BLaER1 treated with 17β-estradiol and CSF1 and Interleukin-3, amounts not matched to agents 10 nM and 100 nM (cell line): ENCODE data around the gene TIGD6.
"Not testable (repeated sequence)": the region's sequence is repeated elsewhere in the genome, so short reads cannot be mapped to it uniquely, and the experiment has no call there.

Experiments
- H3K27ac ChIP-seq, 11 experiments: shearing (Covaris generic); formaldehyde crosslinking; 2 replicates each; pipeline ENCODE4 v1.8.1; 2022
- H3K27me3 ChIP-seq, 11 experiments: shearing (Covaris generic); formaldehyde crosslinking; 2 replicates each; pipeline ENCODE4 v1.8.1; 2022
- H3K36me3 ChIP-seq, 11 experiments: shearing (Covaris generic); formaldehyde crosslinking; 2 replicates each; pipeline ENCODE4 v1.8.1; 2022
- H3K4me1 ChIP-seq, 10 experiments: shearing (Covaris generic); formaldehyde crosslinking; 2 replicates each; pipeline ENCODE4 v1.8.1; 2022
- H3K4me2 ChIP-seq, 11 experiments: shearing (Covaris generic); formaldehyde crosslinking; 2 replicates each; pipeline ENCODE4 v1.8.1; 2022
- H3K4me3 ChIP-seq, 10 experiments: shearing (Covaris generic); formaldehyde crosslinking; 2 replicates each; pipeline ENCODE4 v1.8.1; 2022
- H3K9ac ChIP-seq, 11 experiments: shearing (Covaris generic); formaldehyde crosslinking; 2 replicates each; pipeline ENCODE4 v1.8.1; 2022
- H3K9me3 ChIP-seq, 11 experiments: shearing (Covaris generic); formaldehyde crosslinking; replicated peaks in 1 of 11; 2 replicates each; pipeline ENCODE4 v1.8.1; 2022
- H4K20me1 ChIP-seq, 11 experiments: shearing (Covaris generic); formaldehyde crosslinking; 2 replicates each; pipeline ENCODE4 v1.8.1; 2022
- Cebpa-rat ChIP-seq, 11 experiments: shearing (Covaris generic); IDR thresholded peaks; 2 replicates each; pipeline ENCODE4 v1.8.1; 2022

Gene TIGD6

DNA sequence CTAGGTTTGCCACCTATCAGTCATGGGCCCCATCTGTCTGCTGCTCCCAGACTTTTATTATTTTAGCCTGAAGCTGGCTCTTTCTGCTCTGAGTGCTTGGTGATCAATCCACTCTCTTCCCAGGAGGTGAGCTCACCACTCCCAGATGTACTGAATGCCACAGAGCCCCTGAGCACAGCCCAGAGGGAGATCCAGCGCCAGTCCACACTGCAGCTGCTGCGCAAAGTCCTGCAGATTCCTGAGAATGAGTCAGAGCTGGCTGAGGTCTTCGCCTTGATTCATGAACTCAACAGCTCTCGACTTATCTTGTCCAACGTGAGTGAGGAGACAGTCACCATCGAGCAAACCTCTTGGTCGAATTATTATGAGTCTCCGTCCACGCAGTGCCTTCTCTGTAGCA is 36.1 kb upstream of the TIGD6 start:
- Histone ChIP-seq H4K20me1 (peaks cover 0 to 54% (median 9%) of the 10 kb centered on the region in 11 experiments; a peak in 12 of 22 replicates), H3K27me3 (no peaks in the 10 kb centered on the region), H3K4me3 (no peak overlapping the region), H3K27ac (no peak overlapping the region), H3K9ac (no peak overlapping the region), H3K4me1 (peaks cover 19 to 35% (median 27%) of the 10 kb centered on the region in 10 experiments), H3K4me2 (no peak overlapping the region), H3K9me3 (no peaks in the 10 kb centered on the region), H3K36me3 (peaks cover 97 to 100% (median 99%) of the 10 kb centered on the region in 11 experiments)
- no peak for TF ChIP-seq Cebpa-rat (IDR thresholded peaks at IDR 0.05)

DNA sequence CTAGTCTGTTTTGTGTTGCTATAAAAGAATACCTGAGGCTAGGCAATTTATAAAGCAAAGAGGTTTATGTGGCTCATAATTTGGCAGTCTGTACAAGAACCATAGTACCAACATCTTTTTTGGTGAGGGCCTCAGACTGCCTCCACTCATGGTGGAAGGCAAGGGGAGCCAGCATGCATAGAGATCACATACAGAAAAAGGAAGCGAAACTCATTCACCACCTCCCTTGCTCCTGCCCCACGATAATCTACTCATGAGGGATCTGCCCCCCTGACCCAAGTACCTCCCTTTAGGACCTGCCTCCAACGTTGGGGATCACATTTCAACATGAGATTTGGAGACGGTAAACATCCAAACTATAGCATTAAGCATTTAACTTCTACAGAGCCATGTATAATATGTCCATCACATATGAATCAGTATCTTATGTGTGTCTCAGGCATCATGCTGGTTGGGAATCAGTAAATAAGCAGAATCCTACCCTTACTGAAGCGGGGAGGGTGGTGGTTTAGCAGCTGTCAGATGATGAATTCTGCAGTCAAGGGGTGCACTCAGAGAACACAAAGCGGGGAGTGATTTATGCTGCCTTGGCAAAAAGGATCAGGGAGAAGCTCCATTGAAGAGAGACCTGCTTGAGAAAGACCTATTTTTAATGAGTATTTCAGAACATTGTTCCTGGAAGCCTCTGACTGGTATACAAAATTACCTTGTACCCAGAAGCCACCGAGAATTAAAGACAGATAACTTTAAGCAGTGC is 34.9 kb upstream of the TIGD6 start:
- H3K36me3 ChIP-seq, result peaks cover 97 to 100% (median 99%) of the 10 kb centered on the region in 11 experiments
- no peak overlapping the region for H3K4me3 ChIP-seq
- H3K9ac ChIP-seq, result no peak overlapping the region
- H3K27me3 ChIP-seq, result no peaks in the 10 kb centered on the region
- no peaks in the 10 kb centered on the region for H3K9me3 ChIP-seq
- peak overlapping the region; percentile 4 to 51 (median 34); a peak in 16 of 22 replicates for H3K4me2 ChIP-seq
- no peak overlapping the region for H3K27ac ChIP-seq
- peaks cover 0 to 50% (median 9%) of the 10 kb centered on the region in 11 experiments; a peak in 12 of 22 replicates for H4K20me1 ChIP-seq
- peaks cover 18 to 30% (median 27%) of the 10 kb centered on the region in 10 experiments for H3K4me1 ChIP-seq
- TF ChIP-seq Cebpa-rat (IDR thresholded peaks at IDR 0.05), result no peak

DNA sequence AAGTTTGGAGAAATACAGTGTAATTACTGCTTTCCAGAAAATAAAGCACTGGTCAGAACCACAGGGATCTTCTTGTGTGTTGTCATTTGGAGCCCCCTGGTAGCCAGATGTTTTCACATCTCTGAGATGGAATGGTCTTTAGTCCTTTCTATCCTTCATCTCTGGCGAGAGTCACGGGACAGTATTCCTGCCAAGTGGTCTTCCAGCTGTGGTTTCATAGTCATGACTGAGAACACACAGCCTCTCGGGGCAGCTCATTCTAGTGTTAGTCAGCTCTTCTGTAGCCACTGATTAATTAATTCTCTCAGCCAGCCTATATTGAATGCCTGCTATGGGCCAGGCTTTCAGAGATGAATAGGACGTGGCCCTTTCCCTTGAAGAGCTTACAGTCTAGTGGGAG is 34.2 kb upstream of the TIGD6 start:
- Histone ChIP-seq H3K4me2 (peak overlapping the region; percentile 4 to 51 (median 34); a peak in 16 of 22 replicates), H3K4me1 (peaks cover 18 to 30% (median 27%) of the 10 kb centered on the region in 10 experiments), H3K27me3 (no peaks in the 10 kb centered on the region), H4K20me1 (peaks cover 0 to 46% (median 9%) of the 10 kb centered on the region in 11 experiments; a peak in 12 of 22 replicates), H3K9me3 (no peaks in the 10 kb centered on the region), H3K4me3 (no peak overlapping the region), H3K36me3 (peaks cover 97 to 100% (median 99%) of the 10 kb centered on the region in 11 experiments), H3K9ac (no peak overlapping the region), H3K27ac (no peak overlapping the region)
- no peak for TF ChIP-seq Cebpa-rat (IDR thresholded peaks at IDR 0.05)

DNA sequence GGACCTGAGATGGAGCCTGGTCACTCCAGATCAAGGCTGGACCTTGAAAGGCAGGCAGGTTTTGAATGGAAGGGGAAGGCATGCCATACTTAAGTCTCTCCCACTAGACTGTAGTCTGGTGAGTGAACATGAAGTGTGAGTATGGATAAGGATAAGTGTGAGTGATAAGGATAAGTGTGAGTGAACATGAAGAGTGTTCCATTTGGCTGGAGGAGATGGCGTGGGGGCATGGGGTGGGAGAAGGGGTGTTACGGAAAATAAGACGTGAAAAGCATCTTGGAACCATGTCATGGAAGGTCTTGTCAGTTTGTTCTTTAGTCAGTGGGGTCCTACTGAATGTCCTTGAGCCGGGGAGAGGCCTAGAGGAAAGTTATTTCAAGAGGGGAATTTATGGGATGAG is 32.9 kb upstream of the TIGD6 start:
- Histone ChIP-seq H3K36me3 (peaks cover 99 to 100% (median 99%) of the 10 kb centered on the region in 11 experiments), H3K4me2 (0 out of 22 replicates have a peak overlapping the region, but pooled peaks of 1 of the 11 experiments have one; percentile 16), H3K4me3 (no peak overlapping the region), H3K27me3 (no peaks in the 10 kb centered on the region), H3K27ac (no peak overlapping the region), H3K4me1 (peaks cover 18 to 29% (median 21%) of the 10 kb centered on the region in 10 experiments), H3K9ac (no peak overlapping the region), H4K20me1 (peaks cover 0 to 49% (median 9%) of the 10 kb centered on the region in 11 experiments; a peak in 12 of 22 replicates), H3K9me3 (no peaks in the 10 kb centered on the region)
- TF ChIP-seq Cebpa-rat (IDR thresholded peaks at IDR 0.05), result no peak

DNA sequence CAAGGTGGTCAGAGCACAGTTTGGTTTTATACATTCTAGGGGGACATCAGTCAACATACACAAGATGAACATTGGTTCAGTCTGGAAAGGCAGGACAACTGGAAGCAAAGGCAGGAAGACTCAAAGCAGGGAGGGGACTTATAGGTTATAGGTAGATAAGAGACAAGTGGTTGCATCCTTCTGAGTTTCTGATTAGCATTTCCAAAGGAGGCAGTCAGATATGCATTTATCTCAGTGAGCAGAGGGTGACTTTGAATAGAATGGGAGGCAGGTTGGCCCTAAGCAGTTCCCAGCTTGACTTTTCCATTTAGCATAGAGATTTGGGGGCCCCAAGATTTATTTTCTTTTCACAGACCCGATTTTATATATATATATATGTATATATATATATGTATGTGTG is 27.6 kb upstream of the TIGD6 start:
- not testable (repeated sequence) for H3K4me2 ChIP-seq, H3K9me3 ChIP-seq, H3K4me3 ChIP-seq, H3K9ac ChIP-seq, H3K27me3 ChIP-seq, H3K27ac ChIP-seq
- Histone ChIP-seq H3K4me1 (peaks cover 14 to 28% (median 20%) of the 10 kb centered on the region in 10 experiments), H3K36me3 (peaks cover 97 to 100% (median 98%) of the 10 kb centered on the region in 11 experiments), H4K20me1 (peaks cover 0 to 36% (median 7%) of the 10 kb centered on the region in 11 experiments; a peak in 10 of 22 replicates)

DNA sequence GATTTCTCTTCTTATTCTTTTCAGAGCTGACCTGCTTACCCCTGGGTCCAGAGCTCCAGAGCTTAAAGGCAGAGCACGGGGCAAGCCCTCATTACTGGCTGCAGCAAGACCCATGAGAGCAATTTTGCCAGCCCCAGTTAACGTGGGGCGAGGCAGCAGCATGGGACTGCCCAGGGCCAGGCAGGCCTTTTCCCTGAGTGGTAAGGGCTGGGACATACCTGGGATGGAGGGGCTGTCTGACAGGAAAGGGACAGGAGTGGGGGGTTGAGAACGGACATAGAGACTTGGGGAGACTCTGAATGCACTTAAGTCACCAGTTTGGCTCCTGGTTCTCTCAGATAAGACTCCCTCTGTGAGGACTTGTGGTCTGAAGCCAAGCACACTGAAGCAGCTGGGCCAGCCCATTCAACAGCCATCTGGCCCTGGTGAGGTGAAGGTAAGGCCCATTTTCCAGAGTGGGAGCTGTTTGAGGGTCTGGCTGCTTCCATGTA is 26.3 kb upstream of the TIGD6 start:
- peaks cover 93 to 100% (median 98%) of the 10 kb centered on the region in 11 experiments for H3K36me3 ChIP-seq

DNA sequence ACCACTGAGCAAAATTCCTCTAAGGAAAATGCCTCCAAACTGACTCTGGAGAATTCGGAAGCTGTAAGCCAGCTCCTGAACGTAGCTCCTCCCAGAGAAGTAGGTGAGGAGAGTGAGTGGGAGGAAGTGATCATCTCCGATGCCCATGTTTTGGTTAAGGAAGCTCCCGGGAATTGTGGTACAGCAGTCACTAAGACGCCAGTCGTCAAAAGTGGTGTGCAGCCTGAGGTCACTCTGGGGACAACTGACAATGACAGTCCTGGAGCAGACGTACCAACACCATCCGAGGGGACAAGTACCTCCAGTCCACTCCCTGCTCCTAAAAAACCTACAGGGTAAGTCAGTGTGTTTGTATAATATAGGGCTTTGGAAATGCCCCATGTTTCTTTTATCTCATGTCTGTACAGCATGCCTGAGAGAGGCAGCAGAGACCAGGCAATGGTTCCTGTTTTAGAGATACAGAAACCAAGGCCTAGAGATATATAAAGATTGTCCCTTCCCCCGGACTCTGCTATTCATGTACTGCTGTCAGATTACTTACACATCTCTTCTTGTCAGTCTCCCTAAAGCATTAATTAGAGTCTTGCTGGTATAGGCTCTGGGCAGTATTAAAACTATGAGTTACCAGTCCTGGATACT is 24.0 kb upstream of the TIGD6 start:
- peaks cover 29 to 54% (median 44%) of the 10 kb centered on the region in 10 experiments for H3K4me1 ChIP-seq

More for the DNA sequence above, 26.3 kb upstream of the TIGD6 start:
- H3K4me3 ChIP-seq, result no peak overlapping the region
- no peak for TF ChIP-seq Cebpa-rat (IDR thresholded peaks at IDR 0.05)
- H3K9me3 ChIP-seq, result no peaks in the 10 kb centered on the region
- peaks cover 27 to 35% (median 34%) of the 10 kb centered on the region in 10 experiments for H3K4me1 ChIP-seq
- peaks cover 0 to 46% (median 9%) of the 10 kb centered on the region in 11 experiments; a peak in 12 of 22 replicates for H4K20me1 ChIP-seq
- H3K27ac ChIP-seq, result no peak overlapping the region
- H3K27me3 ChIP-seq, result no peaks in the 10 kb centered on the region
- H3K4me2 ChIP-seq, result no peak overlapping the region
- H3K9ac ChIP-seq, result peak overlapping the region in 3 of 11 experiments; percentile 2 to 45 (median 7); a peak in 2 of 22 replicates

DNA sequence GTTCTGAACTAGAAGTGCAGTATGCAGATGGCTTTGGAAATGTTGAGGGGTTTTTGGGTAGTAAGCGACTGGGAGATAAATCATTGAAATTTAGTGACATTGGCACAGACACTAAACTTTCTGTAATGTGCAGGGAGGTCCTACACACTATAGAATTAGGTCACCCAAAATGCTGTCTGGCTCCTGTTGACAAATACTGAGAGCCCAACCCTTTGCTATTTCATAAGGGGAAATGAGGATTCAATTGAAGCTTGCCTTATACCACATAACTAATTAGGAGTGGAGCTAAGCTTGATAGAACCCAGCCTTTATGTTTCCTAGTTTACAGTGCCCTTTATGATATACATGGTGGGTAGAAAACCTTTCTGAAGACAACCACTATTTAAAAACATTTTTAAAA is 22.7 kb upstream of the TIGD6 start:
- H3K36me3 ChIP-seq, result peaks cover 95 to 100% (median 100%) of the 10 kb centered on the region in 11 experiments
- H3K27ac ChIP-seq, result peak overlapping the region in 6 of 11 experiments; percentile 22 to 69 (median 58); a peak in 8 of 22 replicates
- peaks cover 29 to 54% (median 44%) of the 10 kb centered on the region in 10 experiments for H3K4me1 ChIP-seq
- no peak for TF ChIP-seq Cebpa-rat (IDR thresholded peaks at IDR 0.05)
- no peaks in the 10 kb centered on the region for H3K27me3 ChIP-seq
- H3K4me3 ChIP-seq, result no peak overlapping the region
- H3K9me3 ChIP-seq, result no peaks in the 10 kb centered on the region
- H3K4me2 ChIP-seq, result peak overlapping the region in 9 of 11 experiments; percentile 0 to 79 (median 57); a peak in 11 of 22 replicates
- peaks cover 0 to 68% (median 12%) of the 10 kb centered on the region in 11 experiments; a peak in 14 of 22 replicates for H4K20me1 ChIP-seq
- peak overlapping the region in 3 of 11 experiments; percentile 38 to 47 (median 40); a peak in 2 of 22 replicates for H3K9ac ChIP-seq

More for the DNA sequence above, 24.0 kb upstream of the TIGD6 start:
- H3K27me3 ChIP-seq, result no peaks in the 10 kb centered on the region
- peak overlapping the region in 9 of 11 experiments; percentile 6 to 62 (median 26); a peak in 11 of 22 replicates for H3K27ac ChIP-seq
- peaks cover 93 to 100% (median 98%) of the 10 kb centered on the region in 11 experiments for H3K36me3 ChIP-seq
- H3K9me3 ChIP-seq, result no peaks in the 10 kb centered on the region
- peaks cover 0 to 65% (median 12%) of the 10 kb centered on the region in 11 experiments; a peak in 13 of 22 replicates for H4K20me1 ChIP-seq
- TF ChIP-seq Cebpa-rat (IDR thresholded peaks at IDR 0.05), result no peak
- H3K9ac ChIP-seq, result peak overlapping the region in 10 of 11 experiments; percentile 15 to 55 (median 38); a peak in 16 of 22 replicates
- H3K4me3 ChIP-seq, result no peak overlapping the region
- peak overlapping the region; percentile 30 to 79 (median 57) for H3K4me2 ChIP-seq
